Adrenal gland (tissue), 12 donors: Measurements from ENCODE around the gene ALDOA. TPM values are rescaled to one million over a fixed set of nuclear protein-coding genes. Genes with fewer than 3 reads are reported as not detected.

ENCODE experiments used
- DNase-seq, 7 donors: peaks; one replicate each; pipeline ENCODE4 v3.0.0-alpha.2; 2019 to 2020
- H3K27ac ChIP-seq, 5 donors: fragments of 200-600 bp; sonication (generic) in 4 of 5; 1 replicate in 3 of 5; 2 replicates in 2 of 5; pipeline versions ENCODE4 v1.5.1 to v1.8.0; 2016 to 2020; ENCODE audit warnings: mild to moderate bottlenecking in 1 of 5
- H3K27me3 ChIP-seq: fragments of 200-600 bp; 2 replicates; pipeline ENCODE4 v1.8.0; 2021
- H3K36me3 ChIP-seq, 2 donors: fragments of 200-600 bp; replicated peaks in 1 of 2; 1 replicate in 1 of 2; 2 replicates in 1 of 2; pipeline versions ENCODE4 v1.5.1 to v1.8.0; 2018 to 2022
- H3K4me1 ChIP-seq, 2 donors: fragments of 200-600 bp; replicated peaks in 1 of 2; 1 replicate in 1 of 2; 2 replicates in 1 of 2; pipeline versions ENCODE4 v1.5.1 to v1.8.0; 2018 to 2021
- H3K4me3 ChIP-seq, 4 donors: fragments of 200-600 bp; sonication (generic) in 3 of 4; one replicate each; pipeline ENCODE4 v1.5.1; 2016 to 2018
- H3K9me3 ChIP-seq, 3 donors: fragments of 200-600 bp; sonication (generic) in 1 of 3; replicated peaks in 1 of 3; 1 replicate in 2 of 3; 2 replicates in 1 of 3; pipeline versions ENCODE4 v1.5.1 to v1.8.0; 2016 to 2021
- POLR2A ChIP-seq, 2 donors: fragments of 450-650 bp; IDR thresholded peaks; one replicate each; pipeline ENCODE4 v1.6.1; 2017; ENCODE audit warnings: antibody characterized with exemption in 2 of 2, mild to moderate bottlenecking in 2 of 2, moderate library complexity in 1 of 2
- WGBS, 4 donors: extraction: QIAGEN DNeasy Blood & Tissue Kit in 2 of 4; methylation state at CpG; one replicate each; pipeline versions ENCODE4 v1.1.5 to v1.1.7; 2013 to 2017; 5-methylcytosine and 5-hydroxymethylcytosine counted together
- intact Hi-C, 2 donors: fragments of 100-400 bp; cut with DNase I; formaldehyde crosslinking; loops; one replicate each; pipeline versions ENCODE4 v1.14.1 to v1.15.0; 2022 to 2023
- polyA plus RNA-seq, 3 donors: library from polyadenylated mRNA; stranded (reverse); fragments of 200-250 nt in 2 of 3; fragments of 350-450 nt in 1 of 3; fragmentation: Illumina TruSeq in 1 of 3; extraction: RNeasy Lipid Tissue Mini Kit (QIAGEN cat#74804) in 1 of 3; gene quantifications; one replicate each; pipeline ENCODE4 v1.2.3, GENCODE V29; 2013 to 2014
- total RNA-seq, 9 donors: library from RNA; depleted of rRNA in 4 of 9; stranded (reverse); fragments of >200 nt in 4 of 9; fragments of 120-200 nt in 1 of 9; fragmentation: NEBNext Ultra II Directional in 1 of 9; extraction: Animal tissue kit (Norgen Biotek cat#: 25700) in 1 of 9; gene quantifications; one replicate each; pipeline versions ENCODE4 v1.1.0 to v1.2.4, GENCODE V29; 2013 to 2023
- TF ChIP-seq, protein P1 (sequence below), 6 experiments: fragments of 450-650 bp in 4 of 6; fragments of 200-600 bp in 2 of 6; sonication (generic) in 1 of 6; IDR thresholded peaks; 1 replicate in 5 of 6; 2 replicates in 1 of 6; pipeline versions ENCODE4 v1.5.1 to v1.8.0; 2016 to 2021; ENCODE audit warnings: antibody characterized with exemption in 6 of 6, mild to moderate bottlenecking in 2 of 6, moderate library complexity in 1 of 6
- donor health status: healthy with polysubstance abuse.
- donor health status: Bipolar disorder and iron deficiency.
- donor health status: DM: yes; HTN: yes; CAD: no.
- donor health status: DM: no; HTN: no; CAD: no.
- donor health status: DM: no; HTN: no; CAD: no.
- donor health status: DM: yes; HTN: yes; CAD: no.

The ALDOA gene
- total and polyA plus RNA-seq, 12 donors: 623 to 1,930 (median 1,345) TPM

DNA sequence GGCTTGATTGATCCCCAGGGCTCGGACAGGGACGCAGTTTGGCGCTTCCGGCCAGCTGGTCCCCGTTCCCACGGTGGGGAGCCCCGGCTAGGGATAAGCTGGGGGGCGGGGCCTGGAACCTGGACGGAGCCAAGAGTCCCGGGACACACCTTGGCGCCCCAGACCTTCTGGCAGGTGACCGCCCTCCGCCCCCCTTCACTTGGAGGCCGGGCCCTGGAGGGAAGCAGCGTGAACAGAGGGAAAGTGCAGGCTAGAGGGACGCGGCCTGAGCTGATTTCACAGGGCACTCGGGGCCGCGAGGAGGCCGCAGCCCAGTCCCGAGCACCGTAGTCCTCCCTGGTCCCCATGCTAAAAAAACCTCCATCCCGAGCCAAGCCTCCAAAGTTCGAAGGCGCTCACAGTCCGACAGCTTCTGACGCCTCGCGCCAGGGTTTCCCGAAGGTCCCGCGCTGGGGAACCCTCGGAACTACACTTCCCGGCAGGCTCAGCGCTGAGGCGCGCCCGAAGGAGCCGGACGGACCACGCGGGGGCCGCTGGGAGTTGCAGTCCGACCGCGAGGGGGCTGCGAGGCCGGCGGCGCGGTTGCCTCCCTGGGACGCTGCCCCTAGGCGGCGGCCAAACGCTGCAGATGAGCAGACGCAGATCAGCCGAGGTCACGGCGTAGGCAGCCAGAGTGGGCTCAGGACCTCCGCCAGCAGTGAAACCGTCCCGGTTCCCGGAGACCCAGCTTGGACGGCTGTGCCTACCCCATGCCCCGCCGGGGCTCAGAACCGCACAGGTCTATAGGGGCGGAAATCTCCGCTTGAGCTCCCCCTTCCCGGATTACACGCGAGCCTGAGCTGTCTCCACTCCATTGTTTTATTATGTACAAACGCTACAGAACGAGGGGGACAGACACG, 26.2 kb downstream of the ALDOA start, which contains the start of gene TBX6:
Gene TBX6 (minus strand): TSS at position 451 of the 899 bp plus-strand sequence. CDS start 731 bp downstream, outside the sequence.
- peaks cover 17 to 36% of the 10 kb centered on the region in 2 donors for H3K4me1 ChIP-seq
- WGBS, 4 donors: 1% methylated on average over 35 to 76 of the region's 76 CpGs

DNA sequence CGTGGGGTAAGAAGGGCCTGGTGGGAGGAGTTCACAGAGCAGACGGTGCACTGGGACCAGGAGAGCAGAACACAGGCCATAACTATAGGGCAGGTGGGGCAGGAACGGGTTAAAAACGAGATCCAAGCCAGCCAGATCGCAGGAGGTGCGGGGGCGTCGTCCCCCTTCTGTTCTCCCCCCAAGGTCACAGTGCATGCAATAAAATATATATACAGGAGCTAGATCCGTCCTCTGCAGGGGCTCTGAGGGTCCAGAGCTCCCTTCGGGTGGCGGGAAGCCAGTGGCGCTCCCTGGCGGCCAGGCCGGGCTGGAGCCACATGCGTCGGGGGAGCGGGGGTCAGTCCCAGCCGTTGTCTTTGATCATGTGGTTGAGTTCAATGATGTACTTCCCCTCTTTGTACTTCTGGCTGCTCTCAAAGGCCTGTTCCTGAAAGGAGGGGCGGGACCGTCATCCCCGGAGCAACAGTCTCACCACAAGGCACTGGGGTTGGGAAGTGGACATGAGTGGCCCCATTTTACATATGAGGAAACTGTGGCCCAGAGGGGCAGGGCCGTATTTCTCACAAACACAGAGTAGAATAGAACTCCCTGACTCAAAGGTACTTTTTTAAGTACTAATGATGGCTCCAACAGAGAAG, 26.9 kb downstream of the ALDOA start:
- intact Hi-C loops: no loop called here
- peaks cover 17 to 37% of the 10 kb centered on the region in 2 donors for H3K4me1 ChIP-seq
- TF ChIP-seq, protein P1, sequence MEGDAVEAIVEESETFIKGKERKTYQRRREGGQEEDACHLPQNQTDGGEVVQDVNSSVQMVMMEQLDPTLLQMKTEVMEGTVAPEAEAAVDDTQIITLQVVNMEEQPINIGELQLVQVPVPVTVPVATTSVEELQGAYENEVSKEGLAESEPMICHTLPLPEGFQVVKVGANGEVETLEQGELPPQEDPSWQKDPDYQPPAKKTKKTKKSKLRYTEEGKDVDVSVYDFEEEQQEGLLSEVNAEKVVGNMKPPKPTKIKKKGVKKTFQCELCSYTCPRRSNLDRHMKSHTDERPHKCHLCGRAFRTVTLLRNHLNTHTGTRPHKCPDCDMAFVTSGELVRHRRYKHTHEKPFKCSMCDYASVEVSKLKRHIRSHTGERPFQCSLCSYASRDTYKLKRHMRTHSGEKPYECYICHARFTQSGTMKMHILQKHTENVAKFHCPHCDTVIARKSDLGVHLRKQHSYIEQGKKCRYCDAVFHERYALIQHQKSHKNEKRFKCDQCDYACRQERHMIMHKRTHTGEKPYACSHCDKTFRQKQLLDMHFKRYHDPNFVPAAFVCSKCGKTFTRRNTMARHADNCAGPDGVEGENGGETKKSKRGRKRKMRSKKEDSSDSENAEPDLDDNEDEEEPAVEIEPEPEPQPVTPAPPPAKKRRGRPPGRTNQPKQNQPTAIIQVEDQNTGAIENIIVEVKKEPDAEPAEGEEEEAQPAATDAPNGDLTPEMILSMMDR (IDR thresholded peaks at IDR 0.05): peak; percentile 45 to 69 (median 56)
- peak in 1 of 2 donors; percentile 14 for TF ChIP-seq POLR2A (IDR thresholded peaks at IDR 0.05)
- H3K36me3 ChIP-seq: peaks cover 0 to 15% of the 10 kb centered on the region in 2 donors
- peak; percentile 69 to 91 (median 83) for DNase-seq
- peak overlapping the region in 2 of 4 donors; percentile 27 to 40 for H3K4me3 ChIP-seq
- no peaks in the 10 kb centered on the region for H3K27me3 ChIP-seq
- WGBS, 4 donors: 4 to 8% (median 7%) methylated on average over 17 to 22 of the region's 22 CpGs
- peaks cover 0 to 9% (median 0%) of the 10 kb centered on the region in 3 donors for H3K9me3 ChIP-seq
- H3K27ac ChIP-seq: peak overlapping the region; percentile 51 to 89 (median 78)

More for the DNA sequence above, 26.2 kb downstream of the ALDOA start, which contains the start of gene TBX6:
- peak; percentile 91 to 96 (median 94) for DNase-seq
- Histone ChIP-seq H3K27me3 (no peaks in the 10 kb centered on the region), H3K4me3 (peak within 1 kb of the TSS in 2 of 4 donors; percentile 27 to 40), H3K36me3 (peaks cover 0 to 15% of the 10 kb centered on the region in 2 donors), H3K9me3 (peaks cover 0 to 2% (median 0%) of the 10 kb centered on the region in 3 donors), H3K27ac (peak within 1 kb of the TSS; percentile 51 to 89 (median 78))
- intact Hi-C loops: no loop called here
- peak in 1 of 2 donors; percentile 37 for TF ChIP-seq POLR2A (IDR thresholded peaks at IDR 0.05)
- TF ChIP-seq, protein P1 (IDR thresholded peaks at IDR 0.05): peak; percentile 70 to 98 (median 74)

DNA sequence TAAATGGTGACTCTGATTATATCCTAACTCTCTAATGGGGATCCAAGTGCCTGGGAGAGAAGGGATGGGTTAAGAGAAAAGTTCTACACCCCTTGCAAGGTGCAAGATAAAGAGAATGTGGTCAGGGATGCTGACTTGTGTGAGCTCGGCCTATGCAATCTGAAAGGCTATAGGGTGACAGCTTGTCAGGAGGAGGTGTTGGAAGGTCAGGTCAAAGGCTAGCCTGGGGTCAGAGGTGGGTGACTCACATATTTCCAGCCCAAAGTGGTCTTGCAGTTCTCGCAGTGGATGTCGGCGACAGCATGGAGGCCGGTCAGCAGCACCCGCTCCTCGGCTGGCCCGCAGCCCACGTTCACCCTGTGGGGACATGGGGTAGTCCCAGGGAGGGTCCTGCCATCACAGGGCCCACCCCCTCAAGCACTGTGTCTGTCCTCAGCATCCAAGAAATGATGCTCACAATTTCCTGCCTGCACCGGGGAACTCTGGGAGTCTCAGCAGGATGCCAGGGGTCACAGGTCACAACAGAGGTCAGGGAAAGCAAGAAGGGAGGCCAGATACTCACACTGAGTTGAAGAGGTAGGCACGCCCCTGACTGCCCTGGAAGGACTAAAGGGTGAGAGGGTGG, 29.1 kb downstream of the ALDOA start:
- peak overlapping the region in 4 of 5 donors; percentile 35 to 93 (median 84) for H3K27ac ChIP-seq
- no peak for TF ChIP-seq POLR2A (IDR thresholded peaks at IDR 0.05)
- TF ChIP-seq, protein P1 (IDR thresholded peaks at IDR 0.05): no peak
- peaks cover 0 to 9% (median 0%) of the 10 kb centered on the region in 3 donors for H3K9me3 ChIP-seq
- no peaks in the 10 kb centered on the region for H3K27me3 ChIP-seq
- 75 to 85% (median 80%) methylated on average over 6 to 11 of the region's 11 CpGs for WGBS, 4 donors
- peaks cover 17 to 37% of the 10 kb centered on the region in 2 donors for H3K4me1 ChIP-seq
- no peak for DNase-seq
- intact Hi-C loops: loop anchor here in 1 of 2 donors (5.0 kb wide), 1 partner anchor 38 kb away; no protein-coding TSS in a partner anchor
- peak overlapping the region in 1 of 4 donors; percentile 96 for H3K4me3 ChIP-seq
- peaks cover 0 to 15% of the 10 kb centered on the region in 2 donors for H3K36me3 ChIP-seq
